Pancreas (tissue), 10 donors: ENCODE results near the gene CNTFR. TPM values are rescaled to one million over a fixed set of nuclear protein-coding genes. Genes with fewer than 3 reads are reported as not detected.

Experiments used
- ATAC-seq, 4 donors: fragments of 200-7000 bp; cut with Tn5 transposase; one replicate each; pipeline versions ENCODE4 v1.8.0 to v1.9.1; 2020; ENCODE audit warnings: mild to moderate bottlenecking in 4 of 4, moderate library complexity in 4 of 4
- DNase-seq, 6 donors: peaks; one replicate each; pipeline ENCODE4 v3.0.0-alpha.2; 2020
- FAIRE-seq: peaks from 2 replicates; lab custom pipeline; 2012; peaks lifted over from hg19 to GRCh38; lab: Jason Lieb, UNC
- H3K27ac ChIP-seq, 4 donors: fragments of 200-600 bp; sonication (generic); 1 replicate in 3 of 4; 2 replicates in 1 of 4; pipeline versions ENCODE4 v1.5.0 to v1.8.0; 2020
- H3K27me3 ChIP-seq, 4 donors: fragments of 200-600 bp; one replicate each; pipeline ENCODE4 v1.8.0; 2021
- H3K36me3 ChIP-seq, 3 donors: fragments of 200-600 bp; sonication (generic) in 1 of 3; one replicate each; pipeline versions ENCODE4 v1.5.0 to v1.8.0; 2020 to 2021
- H3K4me1 ChIP-seq, 3 donors: fragments of 200-600 bp; one replicate each; pipeline ENCODE4 v1.8.0; 2021
- H3K4me3 ChIP-seq, 4 donors: fragments of 200-600 bp; sonication (generic) in 2 of 4; one replicate each; pipeline versions ENCODE4 v1.5.0 to v1.8.0; 2020 to 2021
- H3K9me3 ChIP-seq, 4 donors: fragments of 200-600 bp; one replicate each; pipeline ENCODE4 v1.8.0; 2021
- CTCF ChIP-seq, 4 donors: fragments of 200-600 bp; sonication (generic) in 3 of 4; IDR thresholded peaks; one replicate each; pipeline versions ENCODE4 v1.5.0 to v1.8.0; 2021; ENCODE audit warnings: antibody characterized with exemption in 4 of 4
- whole genome bisulfite sequencing, 2 donors: extraction: QIAGEN DNeasy Blood & Tissue Kit; methylation state at CpG; one replicate each; pipeline ENCODE4 v1.1.7; 2013; 5-methylcytosine and 5-hydroxymethylcytosine counted together
- intact Hi-C, 3 donors: fragments of 100-400 bp; cut with DNase I; formaldehyde crosslinking; loops; one replicate each; pipeline versions ENCODE4 v1.11.1 to v1.14.2; 2022
- polyA plus RNA-seq, 2 donors: library from polyadenylated mRNA; stranded (reverse); fragments of 200-250 nt; gene quantifications; one replicate each; pipeline ENCODE4 v1.2.3, GENCODE V29; 2013
- total RNA-seq, 6 donors: library from RNA; stranded (reverse); fragmentation: NEBNext Ultra II Directional in 4 of 6; extraction: Animal tissue kit (Norgen Biotek cat#: 25700) in 4 of 6; gene quantifications; one replicate each; pipeline versions ENCODE4 v1.2.1 to v1.2.4, GENCODE V29; 2021 to 2023
- donor health status: healthy with polysubstance abuse.
- donor health status: DM: no; HTN: no; CAD: no; lungs with moderate emphysema.
- donor health status: DM: no; HTN: no; CAD: no.
- donor health status: control.
- donor health status: control.
- donor health status: Bipolar disorder and iron deficiency.
- donor health status: DM: yes; HTN: yes; CAD: no.
- donor health status: DM: no; HTN: no; CAD: no.
- donor health status: DM: no; HTN: no; CAD: no.
- donor health status: DM: yes; HTN: yes; CAD: no.

The CNTFR gene
- total and polyA plus RNA-seq, 8 donors, result 0.12 to 2.6 (median 0.87) TPM; not detected in 1

GRCh38 chr9:34520505-34521385 lies 68.8 kb downstream of the CNTFR start:
- Histone ChIP-seq H3K9me3 (no peaks in the 10 kb centered on the region), H3K36me3 (no peaks in the 10 kb centered on the region), H3K4me1 (peaks cover 0 to 3% (median 0%) of the 10 kb centered on the region in 3 donors), H3K27me3 (no peaks in the 10 kb centered on the region), H3K4me3 (no peak overlapping the region), H3K27ac (no peak overlapping the region)
- no peak for TF ChIP-seq CTCF (IDR thresholded peaks at IDR 0.05)
- DNase-seq (no peak), FAIRE-seq (no peak), ATAC-seq (no peak)
- intact Hi-C loops, result no loop called here
- WGBS, 2 donors, result 87 to 91% methylated on average over 6 of the region's 6 CpGs

- DNase-seq (no peak), ATAC-seq (no peak), FAIRE-seq (no peak)
- Histone ChIP-seq H3K4me1 (peaks cover 0 to 3% (median 0%) of the 10 kb centered on the region in 3 donors), H3K27ac (no peak overlapping the region), H3K27me3 (no peaks in the 10 kb centered on the region), H3K4me3 (no peak overlapping the region), H3K36me3 (no peaks in the 10 kb centered on the region), H3K9me3 (no peaks in the 10 kb centered on the region)
- intact Hi-C loops, result no loop called here
- WGBS, 2 donors, result 78 to 81% methylated on average over 6 of the region's 6 CpGs
- no peak for TF ChIP-seq CTCF (IDR thresholded peaks at IDR 0.05)
Measured at GRCh38 chr9:34520096-34520495, 69.4 kb downstream of the CNTFR start.

GRCh38 chr9:34519321-34520020 lies 70.1 kb downstream of the CNTFR start:
- DNase-seq (no peak), ATAC-seq (no peak), FAIRE-seq (no peak)
- no peaks in the 10 kb centered on the region for H3K27me3 ChIP-seq
- no peak overlapping the region for H3K27ac ChIP-seq
- 77% methylated on average over 2 of the region's 2 CpGs for WGBS, 2 donors
- no peak for TF ChIP-seq CTCF (IDR thresholded peaks at IDR 0.05)
- H3K4me3 ChIP-seq, result no peak overlapping the region
- H3K4me1 ChIP-seq, result peaks cover 0 to 3% (median 0%) of the 10 kb centered on the region in 3 donors
- no peaks in the 10 kb centered on the region for H3K9me3 ChIP-seq
- intact Hi-C loops, result no loop called here
- H3K36me3 ChIP-seq, result no peaks in the 10 kb centered on the region

GRCh38 chr9:34518896-34519295 lies 70.6 kb downstream of the CNTFR start:
- intact Hi-C loops, result no loop called here
- WGBS, 2 donors, result 68 to 69% methylated on average over 2 of the region's 2 CpGs

More at GRCh38 chr9:34518896-34519295, 70.6 kb downstream of the CNTFR start:
- Histone ChIP-seq H3K27ac (no peak overlapping the region), H3K9me3 (no peaks in the 10 kb centered on the region), H3K27me3 (no peaks in the 10 kb centered on the region), H3K4me3 (no peak overlapping the region), H3K4me1 (peaks cover 0 to 3% (median 0%) of the 10 kb centered on the region in 3 donors), H3K36me3 (no peaks in the 10 kb centered on the region)
- FAIRE-seq (no peak), DNase-seq (no peak), ATAC-seq (no peak)
- TF ChIP-seq CTCF (IDR thresholded peaks at IDR 0.05), result no peak
